Kidney tubule cell (primary cell): Measurements from ENCODE around the gene PLB1.

Experiments used
- DNase-seq: peaks from one replicate; pipeline ENCODE4 v3.0.0-alpha.2; 2018; ENCODE audit warnings: low spot score

The PLB1 gene

DNA sequence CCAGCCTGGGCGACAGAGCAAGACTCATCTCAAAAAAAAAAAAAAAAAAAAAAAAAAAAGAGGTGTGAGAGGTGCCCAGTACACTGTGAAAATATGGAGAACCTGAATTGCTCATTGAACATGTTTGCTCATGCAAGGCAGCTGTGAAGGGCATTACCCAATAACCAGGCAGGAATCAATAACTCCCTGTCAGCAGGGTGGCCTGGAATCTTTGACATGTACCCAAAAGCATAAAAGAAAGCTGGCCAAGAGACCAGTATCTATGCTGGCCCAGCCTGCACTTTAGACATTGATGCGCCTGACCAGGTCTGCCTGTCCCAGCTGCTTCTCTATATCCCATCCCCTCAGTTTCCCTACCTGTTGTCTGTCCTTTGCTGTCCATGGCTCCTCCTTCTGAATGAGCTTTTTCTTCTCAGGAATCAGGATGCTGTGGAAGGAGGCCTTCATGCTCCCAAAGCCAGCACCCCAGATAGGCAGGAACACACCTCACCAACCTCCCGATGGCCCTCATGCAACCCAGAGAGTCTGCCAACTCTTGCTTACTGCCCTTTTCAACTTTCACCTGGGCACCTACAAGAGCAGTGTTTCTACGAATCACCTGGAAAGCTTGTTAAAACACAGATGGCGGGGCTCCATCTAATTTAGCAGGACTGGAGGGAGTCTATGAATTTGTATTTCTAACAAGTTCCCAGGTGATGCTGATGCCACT, 172.4 kb downstream of the PLB1 start:
- no peak for DNase-seq

DNA sequence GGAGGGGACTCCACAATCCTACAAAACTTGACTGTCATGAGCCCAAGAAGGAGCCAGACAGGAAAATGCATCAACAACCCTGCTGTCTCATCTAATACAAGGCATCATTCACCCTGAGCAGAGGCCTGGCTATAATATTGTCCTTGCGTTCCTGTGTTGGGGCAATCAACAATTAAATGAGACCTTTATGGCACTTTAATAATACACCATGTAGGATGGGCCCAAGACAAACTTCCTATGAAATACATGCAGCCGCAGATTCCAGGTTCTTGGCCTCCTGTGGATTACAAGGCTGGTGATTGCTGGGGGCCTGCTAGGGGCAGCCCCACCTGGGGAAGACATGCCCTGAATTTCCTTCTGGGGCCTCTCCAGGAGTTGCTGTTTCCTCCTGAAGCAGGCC, 173.0 kb downstream of the PLB1 start:
- DNase-seq = no peak

DNA sequence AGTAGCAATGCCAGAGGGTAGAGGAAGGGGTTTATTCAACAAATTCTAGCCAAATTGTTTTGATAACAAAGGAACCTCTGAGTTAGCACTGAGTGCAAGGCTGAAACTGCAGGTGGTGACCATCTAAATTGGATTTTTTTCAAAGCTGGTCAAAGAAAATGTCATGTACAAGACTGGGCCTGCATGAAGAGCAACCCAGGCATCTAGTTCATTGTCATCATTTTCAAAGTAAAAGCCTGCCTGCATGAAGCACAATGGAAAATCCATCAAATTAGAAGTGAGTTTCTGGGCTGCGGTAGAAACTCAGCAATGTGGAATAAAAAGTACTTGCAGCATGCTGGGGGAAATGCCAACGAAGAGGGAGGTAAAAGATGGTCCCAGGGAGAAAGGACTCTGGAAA, 175.0 kb downstream of the PLB1 start:
- DNase-seq = no peak

DNA sequence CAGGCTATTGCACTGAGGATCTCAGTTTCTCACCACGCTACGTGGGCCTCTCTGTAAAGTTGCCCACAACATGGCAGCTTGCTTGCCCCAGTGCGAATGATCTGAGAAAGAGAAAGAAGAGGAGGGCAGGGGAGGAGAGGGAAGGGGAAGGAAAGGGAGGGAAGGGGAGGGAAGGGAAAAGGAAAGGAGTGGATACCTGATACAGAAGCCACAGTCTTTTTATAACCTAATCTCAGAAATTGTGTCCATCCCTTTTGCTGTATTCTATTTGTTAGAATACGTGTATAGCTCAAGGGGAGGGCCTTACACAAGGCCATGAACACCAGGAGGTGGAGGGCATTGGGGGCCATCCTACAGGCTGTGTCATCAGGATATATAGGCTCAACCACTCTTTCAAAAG, 177.5 kb downstream of the PLB1 start:
- DNase-seq = no peak

DNA sequence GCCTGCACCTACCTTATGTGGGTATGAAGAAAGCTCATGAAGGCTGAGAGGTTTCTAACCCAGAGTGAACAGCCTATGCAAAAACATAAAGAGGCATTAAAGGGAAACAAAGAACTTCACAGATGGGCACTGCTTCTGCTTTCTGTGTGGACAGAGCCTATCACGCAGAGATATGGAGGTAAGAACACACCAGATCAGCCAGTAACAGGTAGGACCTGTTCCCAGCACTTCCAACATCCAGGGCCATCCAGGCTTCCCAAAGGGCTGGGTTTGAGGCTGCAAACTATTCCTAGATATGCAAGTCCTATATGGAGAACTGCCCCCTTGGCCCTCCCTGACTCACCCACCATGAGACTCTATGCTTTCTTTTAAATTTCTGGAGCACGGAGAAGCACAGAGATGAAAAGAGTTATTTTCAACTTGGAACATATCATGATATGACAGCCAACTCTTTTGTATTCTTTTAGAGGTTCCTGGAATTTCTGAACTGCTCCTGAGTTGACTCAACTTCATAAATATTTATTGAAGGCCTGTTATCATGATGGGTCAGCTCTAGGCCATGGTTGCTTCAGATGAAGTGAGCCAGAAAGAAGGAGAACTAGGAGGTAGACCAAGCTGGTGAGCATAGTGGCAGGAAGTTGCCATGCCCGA, 178.3 kb downstream of the PLB1 start:
- peak; percentile 51 for DNase-seq

DNA sequence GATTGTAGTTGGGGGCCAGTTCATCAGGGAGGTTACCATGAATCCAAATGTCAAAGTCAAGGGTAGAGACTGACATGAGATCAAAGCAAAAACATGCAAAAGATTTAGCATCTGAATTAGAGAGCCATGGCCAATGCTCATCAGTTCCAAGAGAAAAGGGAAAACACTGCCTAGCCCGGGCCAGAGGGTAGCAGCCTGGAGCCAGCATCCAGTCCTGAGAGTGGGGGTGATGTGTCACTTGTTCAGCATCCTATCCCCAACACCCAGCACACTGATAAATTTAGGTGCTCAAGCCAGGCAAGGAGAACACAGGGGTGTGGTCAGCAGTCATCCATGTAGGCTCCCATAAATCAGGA, 178.8 kb downstream of the PLB1 start:
- DNase-seq = no peak

DNA sequence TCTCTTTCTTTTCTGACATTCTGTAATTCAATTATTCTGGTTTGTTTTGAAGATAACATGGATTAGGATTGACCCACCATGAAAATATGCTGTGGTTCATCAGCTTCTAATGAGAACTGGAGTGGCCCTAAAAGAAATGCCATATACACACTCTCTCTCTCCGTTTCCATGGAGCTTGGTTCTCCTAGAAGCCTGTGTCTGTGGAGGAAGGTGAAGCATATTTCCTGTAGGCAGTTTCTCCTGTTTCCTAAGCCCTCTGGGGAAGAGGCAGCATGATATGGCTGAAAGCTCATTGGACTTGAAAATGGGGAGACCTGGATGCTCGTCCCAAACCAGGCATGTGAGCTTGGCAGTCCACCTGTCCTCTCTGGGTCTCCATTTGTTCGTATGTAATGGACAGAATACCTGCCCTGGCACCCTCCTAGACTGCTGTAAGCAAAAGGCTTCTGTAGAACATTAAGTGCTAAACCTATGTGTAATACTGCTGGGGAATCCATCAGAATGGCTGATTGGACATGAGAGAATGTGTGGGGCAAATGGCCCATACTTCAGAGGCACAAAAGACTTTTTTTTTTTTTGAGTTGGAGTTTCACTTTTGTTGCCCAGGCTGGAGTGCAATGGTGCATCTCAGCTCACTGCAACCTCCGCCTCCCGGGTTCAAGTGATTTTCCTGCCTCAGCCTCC, 180.4 kb downstream of the PLB1 start:
- peak; percentile 59 for DNase-seq

DNA sequence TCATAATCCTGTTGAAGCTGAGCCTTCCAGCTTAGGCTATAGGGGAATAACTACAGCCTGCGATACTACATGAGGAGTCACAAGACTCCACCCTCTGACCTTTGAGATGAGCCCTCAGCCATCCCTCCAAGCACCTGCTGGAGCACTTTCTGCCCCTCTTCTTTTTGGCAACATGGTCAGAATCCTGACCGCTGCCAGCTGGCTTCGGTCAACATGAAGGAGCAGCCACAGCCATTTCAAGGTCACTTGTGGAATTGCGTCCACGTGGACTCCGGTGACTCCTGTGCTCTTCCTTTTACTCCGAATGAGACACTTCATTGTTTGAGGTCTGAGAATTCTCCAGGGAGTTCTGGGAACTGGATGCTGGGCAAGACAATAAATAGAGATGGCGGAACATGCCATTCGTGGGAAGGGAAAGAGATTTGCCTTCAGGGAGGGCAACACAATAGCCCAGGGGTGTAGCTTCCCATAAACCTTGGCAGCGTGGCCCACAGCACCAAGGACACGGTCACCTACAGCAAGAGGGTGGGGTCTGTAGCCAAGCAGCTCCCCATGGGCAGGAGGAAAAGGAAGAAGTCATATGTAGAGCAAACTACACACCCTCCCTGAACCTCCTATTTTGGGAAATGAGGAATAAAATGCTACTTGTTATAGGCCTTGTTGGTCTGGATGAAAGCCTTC, 182.5 kb downstream of the PLB1 start:
- DNase-seq = no peak

DNA sequence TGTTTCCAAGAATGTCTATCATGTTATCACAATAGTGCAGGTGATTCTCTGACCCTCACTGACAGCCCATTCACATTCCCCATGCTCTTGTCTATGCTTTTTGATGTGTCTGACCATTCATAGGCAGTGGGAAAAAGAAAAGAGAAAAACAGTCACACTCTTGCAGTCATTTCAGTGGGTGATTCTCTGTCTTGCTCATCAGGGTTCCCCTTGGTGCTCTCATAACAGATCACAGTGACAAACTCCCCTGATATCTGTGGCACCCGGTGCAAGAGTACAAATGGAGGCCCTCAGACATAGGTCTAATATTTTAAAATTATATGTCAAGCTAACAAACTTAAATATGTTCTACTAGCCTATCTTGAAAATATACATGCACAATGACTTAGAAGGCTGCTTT, 183.1 kb downstream of the PLB1 start:
- DNase-seq = no peak

DNA sequence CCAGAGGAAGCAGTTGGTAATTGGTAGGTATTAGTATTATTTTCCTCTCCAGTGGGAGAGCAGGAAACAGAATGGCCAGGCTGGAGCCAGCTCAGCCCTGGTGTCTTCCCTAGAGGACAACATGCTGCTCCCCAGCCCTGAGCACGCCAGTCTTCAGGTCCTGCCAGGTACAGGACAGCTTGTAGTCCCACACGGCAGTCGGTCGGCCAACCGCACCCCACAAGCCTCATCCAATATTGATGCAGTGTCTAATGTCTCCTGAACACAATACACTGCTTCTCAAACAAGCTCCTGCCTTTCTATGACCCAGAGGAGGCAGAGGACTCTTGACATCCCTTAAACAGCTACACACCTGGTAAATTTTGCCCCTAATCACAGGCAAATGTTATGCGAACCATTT, 184.8 kb downstream of the PLB1 start:
- no peak for DNase-seq

DNA sequence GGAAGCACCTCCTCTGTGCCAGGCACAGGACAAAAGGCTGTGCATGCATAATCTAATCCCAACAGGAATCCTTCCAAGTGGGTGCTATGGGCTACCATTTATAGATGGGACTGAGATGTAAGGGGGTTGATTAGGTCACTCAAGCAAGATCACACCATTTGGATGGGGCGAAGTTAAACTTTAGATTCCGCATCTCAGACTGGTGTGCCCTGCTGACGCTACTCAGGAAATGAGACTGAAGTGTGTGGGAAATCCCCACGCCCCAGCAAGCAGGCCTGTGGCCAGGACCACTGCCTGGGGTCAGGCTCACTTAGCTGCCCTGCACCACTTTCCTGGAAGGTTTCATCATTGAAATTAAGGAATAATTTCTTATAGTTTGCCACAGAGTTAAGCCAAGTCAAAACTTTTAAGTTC, 185.3 kb downstream of the PLB1 start:
- peak; percentile 93 for DNase-seq

DNA sequence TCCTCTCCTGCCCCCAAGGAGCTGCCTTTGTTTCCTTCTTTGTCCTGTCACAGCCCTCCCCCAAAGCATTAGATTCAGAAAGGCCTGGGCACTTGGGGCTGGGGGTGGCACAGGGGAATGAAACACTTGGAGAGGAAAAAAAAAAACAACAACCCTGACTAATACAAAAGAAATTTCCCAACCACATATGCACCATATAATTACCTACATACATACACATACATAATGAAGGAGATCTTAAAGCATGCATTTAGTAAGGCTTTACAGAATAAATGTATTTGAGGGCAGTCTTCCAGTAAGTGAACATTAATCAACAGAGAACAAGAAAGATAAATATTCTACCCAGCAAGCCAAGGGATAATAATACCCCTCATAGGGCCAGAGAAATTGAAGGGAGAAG, 185.7 kb downstream of the PLB1 start:
- no peak for DNase-seq

DNA sequence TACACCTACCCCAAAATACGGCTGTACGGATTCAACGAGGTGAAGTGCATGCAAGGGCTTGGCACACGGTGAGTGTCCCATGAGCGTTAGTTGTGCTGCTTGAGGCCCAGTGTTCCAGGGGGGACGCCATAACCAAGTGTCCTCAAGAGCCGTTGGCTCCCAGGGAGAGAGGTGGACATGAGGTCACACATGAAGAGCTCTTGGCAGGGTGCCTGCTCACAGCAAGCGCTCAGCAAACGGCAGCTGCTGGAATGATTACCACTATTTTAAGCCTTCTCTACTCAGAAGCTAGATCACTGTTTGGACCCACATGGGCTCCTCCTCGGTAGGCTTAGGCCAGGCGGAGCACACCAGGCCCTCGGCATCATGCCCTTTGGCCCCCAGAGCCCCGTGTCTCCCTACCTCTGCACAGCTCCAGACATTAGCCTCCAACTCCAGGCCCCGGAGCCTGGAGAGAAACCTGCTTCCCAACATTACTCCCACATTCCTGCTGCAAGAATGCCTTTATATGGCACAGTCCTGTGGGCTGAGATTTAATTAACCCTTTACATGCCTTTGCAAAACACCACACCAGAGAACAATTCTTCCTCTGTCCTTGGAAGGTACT, 187.3 kb downstream of the PLB1 start:
- peak; percentile 89 for DNase-seq

DNA sequence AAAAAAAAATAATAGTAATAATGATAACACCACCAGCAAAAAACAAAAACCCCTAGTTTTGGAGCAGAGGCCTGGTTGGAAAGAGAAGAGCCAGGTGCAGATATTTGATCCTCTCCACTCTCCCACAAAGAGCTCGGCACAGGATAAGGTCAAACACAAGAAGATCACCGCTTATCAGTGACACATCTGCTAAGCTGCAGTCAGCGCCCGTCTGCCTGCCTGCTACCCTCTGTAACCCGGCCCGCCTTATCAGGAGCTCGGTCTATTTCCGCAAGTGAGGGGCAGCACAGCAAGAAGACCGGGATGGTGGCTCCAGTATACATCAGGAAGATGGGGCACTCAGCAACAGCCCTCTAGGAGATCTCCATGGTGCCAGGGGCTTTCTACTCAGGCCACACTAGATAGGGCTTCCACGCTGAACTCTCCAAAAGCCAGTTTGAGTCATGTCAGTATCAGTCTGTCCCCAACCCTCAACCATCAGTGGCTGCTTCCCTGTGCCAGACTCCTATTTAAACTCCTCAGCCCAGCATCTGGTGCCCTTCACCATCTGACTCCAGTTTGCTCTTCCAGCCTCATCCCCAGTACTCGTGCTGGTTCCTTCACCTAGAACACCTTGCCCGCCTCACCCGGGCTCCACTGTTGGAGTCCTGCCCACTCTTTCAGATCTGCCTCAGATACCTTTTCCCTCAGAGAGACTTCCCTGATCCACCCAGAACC, 188.4 kb downstream of the PLB1 start:
- DNase-seq = no peak

DNA sequence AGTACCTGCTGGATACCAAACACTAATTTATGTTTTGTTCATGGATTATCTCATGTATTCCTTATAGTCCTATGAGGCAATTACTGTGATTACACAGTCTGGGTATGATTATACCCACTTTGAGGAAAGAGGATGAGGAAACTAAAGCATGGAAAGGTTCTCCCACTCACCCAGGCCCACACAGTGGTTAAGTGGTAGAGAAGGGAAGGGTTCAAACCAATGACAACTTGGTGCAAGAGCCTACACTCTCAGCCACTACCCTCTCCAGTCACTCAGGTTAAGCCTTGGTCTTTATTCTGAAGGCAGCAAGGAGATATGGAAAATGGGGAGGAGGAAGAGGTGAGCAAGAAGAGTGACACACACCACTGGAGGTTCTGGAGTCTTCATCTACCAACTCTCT, 191.3 kb downstream of the PLB1 start:
- DNase-seq = no peak

DNA sequence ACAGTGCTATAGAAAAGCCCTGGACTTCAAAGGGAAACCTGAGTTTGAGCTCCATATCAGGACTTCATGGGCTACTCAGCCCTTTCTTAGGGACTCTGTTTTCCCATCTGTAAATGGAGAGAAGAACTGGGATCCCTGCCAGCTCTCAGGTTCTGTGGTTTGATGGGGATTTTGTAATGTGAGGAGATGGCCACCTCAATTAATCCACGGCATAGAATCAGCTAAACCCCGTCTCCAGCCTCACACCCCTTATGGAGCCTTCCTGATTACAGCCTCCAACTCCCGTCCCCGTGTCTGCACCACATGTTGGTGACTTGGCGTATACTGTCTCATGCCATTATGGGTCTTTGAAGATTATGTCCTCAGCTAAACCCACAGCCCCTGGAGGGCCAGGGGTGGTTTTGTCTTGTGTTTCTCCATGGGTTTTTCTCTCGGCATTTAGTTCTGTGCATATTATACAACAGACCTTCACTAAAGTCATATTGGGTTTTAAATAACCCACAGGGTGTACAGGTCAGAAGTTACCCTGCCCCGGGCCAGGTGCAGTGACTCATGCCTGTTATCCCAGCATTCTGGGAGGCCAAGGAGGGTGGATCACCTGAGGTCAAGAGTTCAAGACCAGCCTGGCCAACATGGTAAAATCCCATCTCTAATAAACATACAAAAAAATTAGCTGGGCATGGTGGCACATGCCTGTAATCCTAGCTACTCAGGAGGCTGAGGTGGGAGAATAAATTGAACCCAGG, 192.0 kb downstream of the PLB1 start:
- no peak for DNase-seq

DNA sequence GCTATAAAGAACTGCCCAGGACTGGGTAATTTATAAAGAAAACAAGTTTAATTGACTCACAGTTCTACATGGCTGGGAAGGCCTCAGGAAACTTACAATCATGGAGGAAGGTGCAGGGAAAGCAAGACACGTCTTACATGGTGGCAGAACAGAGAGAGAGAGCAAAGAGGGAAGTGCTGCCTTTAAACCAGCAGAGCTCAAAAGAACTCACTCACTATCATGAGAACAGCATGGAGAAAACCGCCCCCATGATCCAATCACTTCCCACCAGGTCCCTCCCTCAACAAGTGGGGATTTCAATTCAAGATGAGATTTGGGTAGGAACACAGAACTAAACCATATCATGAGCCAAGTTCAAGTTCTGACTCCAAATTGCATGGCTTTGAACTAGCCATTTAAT, 193.0 kb downstream of the PLB1 start:
- no peak for DNase-seq

DNA sequence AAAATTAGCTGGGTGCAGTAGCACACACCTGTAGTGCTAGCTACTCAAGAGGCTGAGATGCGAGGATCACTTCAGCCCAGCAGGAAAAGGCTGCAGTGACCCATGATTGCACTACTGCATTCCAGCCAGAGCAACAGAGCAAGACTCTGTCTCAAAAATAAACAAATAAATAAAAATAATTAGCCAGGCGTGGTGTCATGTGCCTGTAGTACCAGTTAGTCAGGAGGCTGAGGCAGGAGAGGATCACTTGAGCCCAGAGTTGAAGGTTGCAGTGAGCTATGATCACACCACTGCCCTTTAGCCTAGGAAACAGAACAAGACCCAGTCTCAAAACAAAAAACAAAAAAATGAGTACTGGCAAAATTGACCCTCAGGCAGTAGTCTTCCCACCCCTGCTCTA, 193.9 kb downstream of the PLB1 start:
- peak; percentile 50 for DNase-seq

DNA sequence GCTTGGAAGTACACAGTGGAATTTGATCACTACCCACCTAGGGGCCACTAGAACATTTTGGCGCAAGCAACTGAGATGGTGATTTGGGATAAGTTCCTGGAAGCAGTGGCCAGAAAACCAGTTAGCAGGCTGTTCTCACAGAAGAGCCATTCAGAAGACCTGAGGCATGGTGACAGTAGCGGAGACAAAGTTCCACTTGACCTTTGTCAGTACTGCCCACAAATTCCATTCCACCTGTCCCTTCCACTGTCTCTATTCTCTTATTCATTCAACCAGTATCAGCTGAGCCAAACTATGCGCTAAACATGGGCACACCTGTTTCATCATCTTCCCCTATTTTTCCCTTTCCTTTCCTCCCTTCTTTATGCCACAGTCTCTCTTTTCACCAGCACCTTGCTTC, 196.6 kb downstream of the PLB1 start:
- peak; percentile 13 for DNase-seq

DNA sequence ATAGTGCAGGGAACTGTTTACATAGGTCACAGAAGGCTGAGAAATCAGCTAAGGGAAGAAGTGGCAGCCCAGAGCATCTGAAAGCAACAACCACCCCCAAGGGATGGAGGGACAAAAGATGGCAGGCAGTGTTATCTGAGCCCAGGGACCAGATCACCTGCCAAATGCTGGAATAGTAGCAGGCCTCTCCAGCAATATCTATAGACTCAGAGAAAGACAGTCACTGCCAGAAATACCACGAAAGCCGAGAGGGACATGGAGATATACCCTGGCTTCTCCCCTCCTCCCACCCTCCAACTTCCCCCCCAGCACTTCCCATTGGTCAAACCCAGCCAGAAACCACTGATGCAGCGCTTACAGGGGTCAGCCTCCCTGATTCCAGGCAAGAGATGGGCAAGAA, 197.4 kb downstream of the PLB1 start:
- no peak for DNase-seq
